Lung (tissue), 12 donors: Measurements from ENCODE around the gene SI. TPM values are rescaled to one million over a fixed set of nuclear protein-coding genes. Genes with fewer than 3 reads are reported as not detected.
"Not testable (repeated sequence)": the region's sequence is repeated elsewhere in the genome, so short reads cannot be mapped to it uniquely, and the experiment has no call there.

Experiments
- ATAC-seq: fragments of 200-7000 bp; cut with Tn5 transposase; one replicate; pipeline ENCODE4 v1.9.1; 2020; ENCODE audit warnings: moderate number of reproducible peaks; ENCODE audit not compliant: insufficient read depth, low FRiP score
- DNase-seq, 3 donors: peaks; one replicate each; pipeline ENCODE4 v3.0.0-alpha.2; 2013 to 2017
- H3K27ac ChIP-seq, 2 donors: one replicate each; pipeline ENCODE4 v1.5.1; 2013; ENCODE audit warnings: mild to moderate bottlenecking in 2 of 2, moderate library complexity in 2 of 2, control low read depth in 1 of 2, inconsistent platforms in 1 of 2, low read depth in 1 of 2, low read length in 1 of 2
- H3K27me3 ChIP-seq, 3 donors: one replicate each; pipeline ENCODE4 v1.5.1; 2013; ENCODE audit warnings: low read length in 2 of 3; ENCODE audit not compliant: control insufficient read depth in 3 of 3, insufficient read depth in 3 of 3
- H3K36me3 ChIP-seq, 4 donors: one replicate each; pipeline ENCODE4 v1.5.1; 2013; ENCODE audit warnings: low read length in 4 of 4, mild to moderate bottlenecking in 1 of 4, moderate library complexity in 1 of 4; ENCODE audit not compliant: control insufficient read depth in 4 of 4, insufficient read depth in 4 of 4
- H3K4me1 ChIP-seq, 5 donors: one replicate each; pipeline ENCODE4 v1.5.1; 2013; ENCODE audit warnings: low read length in 5 of 5, mild to moderate bottlenecking in 2 of 5, moderate library complexity in 1 of 5; ENCODE audit not compliant: control insufficient read depth in 5 of 5, insufficient read depth in 5 of 5
- H3K4me3 ChIP-seq: one replicate; pipeline ENCODE4 v1.5.1; 2013; ENCODE audit warnings: mild to moderate bottlenecking, control low read depth, moderate library complexity
- H3K9ac ChIP-seq, 2 donors: one replicate each; pipeline ENCODE4 v1.5.1; 2013; ENCODE audit warnings: low read length in 2 of 2, control low read depth in 1 of 2; ENCODE audit not compliant: insufficient read depth in 1 of 2
- H3K9me3 ChIP-seq, 4 donors: one replicate each; pipeline ENCODE4 v1.5.1; 2013; ENCODE audit warnings: low read length in 3 of 4, mild to moderate bottlenecking in 1 of 4, moderate library complexity in 1 of 4; ENCODE audit not compliant: control insufficient read depth in 4 of 4, insufficient read depth in 3 of 4
- WGBS, 2 donors: extraction: QIAGEN DNeasy Blood & Tissue Kit; methylation state at CpG; one replicate each; pipeline ENCODE4 v1.1.7; 2013; 5-methylcytosine and 5-hydroxymethylcytosine counted together
- polyA plus RNA-seq, 2 donors: library from polyadenylated mRNA; stranded (reverse); fragments of 200-250 nt; gene quantifications; one replicate each; pipeline ENCODE4 v1.2.1, GENCODE V29; 2013
- total RNA-seq, 2 donors: library from RNA; depleted of rRNA in 1 of 2; stranded (reverse); fragments of >200 nt in 1 of 2; gene quantifications; one replicate each; pipeline ENCODE4 v1.2.1, GENCODE V29; 2014 to 2021
- TF ChIP-seq, protein P1 (sequence below): IDR thresholded peaks from 2 replicates; pipeline ENCODE4 v1.5.1; 2012; ENCODE audit warnings: mild to moderate bottlenecking; ENCODE audit errors: control extremely low read depth, extremely low read depth
- donor health status: control.
- donor health status: control.
- donor health status: Bipolar disorder and iron deficiency.
- donor health status: healthy.
- donor health status: DM: yes; HTN: yes; CAD: no.

Gene SI
- total and polyA plus RNA-seq, 4 donors: 0.02 TPM; not detected in 3

DNA sequence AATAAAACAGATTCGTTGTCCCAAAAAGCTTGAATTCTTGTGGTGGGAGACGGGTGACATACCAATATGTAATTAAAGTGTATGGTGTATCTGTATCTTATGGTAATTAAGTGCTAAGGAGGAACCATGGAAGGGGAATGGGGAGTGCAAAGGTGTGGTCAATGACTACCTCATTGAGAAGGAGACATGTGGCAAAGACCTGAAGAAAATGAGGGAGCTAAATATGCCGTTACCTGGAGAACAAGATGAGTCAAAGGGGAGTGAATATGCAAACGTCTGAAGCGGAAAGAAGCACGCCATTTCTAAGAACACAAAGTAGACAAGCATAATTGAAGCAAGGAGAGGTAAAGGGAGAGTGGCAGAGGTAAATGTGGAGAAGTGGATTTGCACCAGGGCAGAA is 115.7 kb downstream of the SI start:
- ATAC-seq (no peak), DNase-seq (no peak)
- Histone ChIP-seq H3K9me3 (no peaks in the 10 kb centered on the region), H3K9ac (no peak overlapping the region), H3K4me3 (no peak overlapping the region), H3K27ac (no peak overlapping the region), H3K4me1 (no peaks in the 10 kb centered on the region), H3K36me3 (no peaks in the 10 kb centered on the region), H3K27me3 (no peaks in the 10 kb centered on the region)
- 77 to 87% methylated on average over 6 of the region's 6 CpGs for WGBS, 2 donors
- TF ChIP-seq, protein P1, sequence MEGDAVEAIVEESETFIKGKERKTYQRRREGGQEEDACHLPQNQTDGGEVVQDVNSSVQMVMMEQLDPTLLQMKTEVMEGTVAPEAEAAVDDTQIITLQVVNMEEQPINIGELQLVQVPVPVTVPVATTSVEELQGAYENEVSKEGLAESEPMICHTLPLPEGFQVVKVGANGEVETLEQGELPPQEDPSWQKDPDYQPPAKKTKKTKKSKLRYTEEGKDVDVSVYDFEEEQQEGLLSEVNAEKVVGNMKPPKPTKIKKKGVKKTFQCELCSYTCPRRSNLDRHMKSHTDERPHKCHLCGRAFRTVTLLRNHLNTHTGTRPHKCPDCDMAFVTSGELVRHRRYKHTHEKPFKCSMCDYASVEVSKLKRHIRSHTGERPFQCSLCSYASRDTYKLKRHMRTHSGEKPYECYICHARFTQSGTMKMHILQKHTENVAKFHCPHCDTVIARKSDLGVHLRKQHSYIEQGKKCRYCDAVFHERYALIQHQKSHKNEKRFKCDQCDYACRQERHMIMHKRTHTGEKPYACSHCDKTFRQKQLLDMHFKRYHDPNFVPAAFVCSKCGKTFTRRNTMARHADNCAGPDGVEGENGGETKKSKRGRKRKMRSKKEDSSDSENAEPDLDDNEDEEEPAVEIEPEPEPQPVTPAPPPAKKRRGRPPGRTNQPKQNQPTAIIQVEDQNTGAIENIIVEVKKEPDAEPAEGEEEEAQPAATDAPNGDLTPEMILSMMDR: no peak

DNA sequence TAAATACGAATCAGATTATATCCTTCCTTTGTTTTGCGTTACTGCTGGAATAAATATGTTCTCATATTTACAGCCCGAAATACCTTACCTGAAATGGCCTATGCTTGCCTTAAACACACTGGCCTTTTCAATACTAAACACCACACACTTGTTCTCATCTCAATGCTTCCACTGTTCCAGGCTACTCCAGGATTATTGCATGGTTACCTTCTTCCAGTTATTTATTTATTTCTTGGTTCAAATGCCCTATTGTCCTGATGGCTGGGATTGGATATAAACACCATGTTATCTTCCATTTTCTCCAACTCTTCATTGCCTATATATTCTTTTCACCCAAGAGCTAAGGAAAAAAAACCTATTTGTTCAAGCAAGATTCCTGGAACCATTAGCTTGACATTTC is 125.3 kb downstream of the SI start:
- 82 to 83% methylated on average over 3 of the region's 3 CpGs for WGBS, 2 donors
- no peak overlapping the region for H3K9ac ChIP-seq
- H3K4me1 ChIP-seq: no peaks in the 10 kb centered on the region
- no peak for ATAC-seq
- TF ChIP-seq, protein P1: no peak
- no peak for DNase-seq
- H3K4me3 ChIP-seq: no peak overlapping the region
- H3K27ac ChIP-seq: no peak overlapping the region
- H3K27me3 ChIP-seq: no peaks in the 10 kb centered on the region
- H3K36me3 ChIP-seq: no peaks in the 10 kb centered on the region
- H3K9me3 ChIP-seq: no peaks in the 10 kb centered on the region

DNA sequence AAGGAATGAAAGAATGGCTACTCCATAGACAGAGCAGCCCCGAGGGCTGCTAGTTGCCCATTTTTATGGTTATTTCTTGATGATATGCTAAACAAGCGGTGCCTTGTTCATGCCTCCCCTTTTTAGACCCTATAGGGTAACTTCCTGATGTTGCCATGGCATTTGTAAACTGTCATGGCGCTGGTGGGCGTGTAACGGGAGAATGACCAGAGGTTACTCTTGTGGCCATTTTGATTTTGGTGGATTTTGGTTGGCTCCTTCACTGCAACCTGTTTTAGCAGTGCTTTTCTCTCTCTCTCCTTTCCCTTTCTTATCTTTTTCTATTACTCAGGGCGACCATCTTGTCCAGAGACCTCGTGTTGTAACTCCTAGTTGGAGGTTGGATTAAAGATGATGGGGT is 126.9 kb downstream of the SI start:
- not testable (repeated sequence) for H3K9me3 ChIP-seq, H3K4me1 ChIP-seq, H3K27me3 ChIP-seq, DNase-seq, H3K27ac ChIP-seq, H3K36me3 ChIP-seq, H3K9ac ChIP-seq, ATAC-seq, H3K4me3 ChIP-seq
- WGBS, 2 donors: 84 to 89% methylated on average over 7 of the region's 7 CpGs

DNA sequence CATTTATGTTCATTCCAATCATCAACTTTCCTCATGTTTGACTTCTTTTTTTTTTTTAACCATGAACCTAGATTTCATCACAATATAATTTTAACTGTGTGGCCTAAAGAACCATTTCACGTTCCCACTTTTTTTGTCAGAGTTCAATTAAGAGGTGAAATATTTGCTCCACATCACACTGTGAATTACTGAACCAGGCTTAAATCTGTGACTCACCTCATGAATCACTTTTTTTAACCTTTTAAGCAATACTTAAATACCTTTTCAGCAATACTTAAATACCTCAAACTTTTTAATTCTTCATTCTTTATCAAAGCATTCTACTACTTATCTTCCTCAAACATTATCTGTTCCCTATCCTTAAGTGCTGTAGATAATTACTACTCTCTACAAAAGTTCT is 137.6 kb downstream of the SI start:
- Histone ChIP-seq H3K27me3 (no peaks in the 10 kb centered on the region), H3K9ac (no peak overlapping the region), H3K4me1 (no peaks in the 10 kb centered on the region), H3K36me3 (no peaks in the 10 kb centered on the region), H3K9me3 (peaks cover 0 to 4% (median 0%) of the 10 kb centered on the region in 4 donors), H3K27ac (no peak overlapping the region), H3K4me3 (no peak overlapping the region)
- DNase-seq (no peak), ATAC-seq (no peak)
- TF ChIP-seq, protein P1: no peak
- WGBS, 2 donors: 43 to 85% methylated on average over 1 of the region's 1 CpG
